Kidney (tissue), 22 donors: ENCODE results near the gene CNTN2. TPM values are rescaled to one million over a fixed set of nuclear protein-coding genes. Genes with fewer than 3 reads are reported as not detected.

Source experiments
- DNase-seq, 5 donors: peaks; one replicate each; pipeline ENCODE4 v3.0.0-alpha.2; 2013 to 2020
- FAIRE-seq: peaks from 2 replicates; lab custom pipeline; 2012; peaks lifted over from hg19 to GRCh38; lab: Jason Lieb, UNC
- H3K27ac ChIP-seq, 2 donors: one replicate each; pipeline ENCODE4 v1.7.0; 2013; ENCODE audit warnings: low read depth in 2 of 2, low read length in 2 of 2, inconsistent platforms in 1 of 2
- H3K27me3 ChIP-seq: one replicate; pipeline ENCODE4 v1.7.1; 2013; ENCODE audit warnings: low read length, inconsistent platforms; ENCODE audit not compliant: control insufficient read depth, insufficient read depth
- H3K36me3 ChIP-seq, 3 donors: one replicate each; pipeline versions ENCODE4 v1.7.0 to v1.7.1; 2013; ENCODE audit warnings: low read length in 3 of 3, control low read depth in 1 of 3, inconsistent platforms in 1 of 3; ENCODE audit not compliant: insufficient read depth in 3 of 3, control insufficient read depth in 2 of 3
- H3K4me1 ChIP-seq, 3 donors: one replicate each; pipeline versions ENCODE4 v1.7.0 to v1.7.1; 2013; ENCODE audit warnings: low read length in 3 of 3, inconsistent platforms in 1 of 3, low read depth in 1 of 3; ENCODE audit not compliant: control insufficient read depth in 2 of 3, insufficient read depth in 2 of 3
- H3K4me3 ChIP-seq, 3 donors: one replicate each; pipeline versions ENCODE4 v1.7.0 to v1.8.1; 2013; ENCODE audit warnings: low read length in 3 of 3, control low read depth in 1 of 3, inconsistent platforms in 1 of 3
- H3K9ac ChIP-seq, 3 donors: one replicate each; pipeline versions ENCODE4 v1.7.0 to v1.7.1; 2013; ENCODE audit warnings: low read length in 3 of 3, control low read depth in 1 of 3, inconsistent platforms in 1 of 3
- H3K9me3 ChIP-seq, 3 donors: one replicate each; pipeline versions ENCODE4 v1.7.0 to v1.7.1; 2013; ENCODE audit warnings: low read length in 3 of 3, control low read depth in 1 of 3, inconsistent platforms in 1 of 3; ENCODE audit not compliant: control insufficient read depth in 2 of 3, insufficient read depth in 1 of 3
- intact Hi-C: fragments of 100-400 bp; cut with DNase I; formaldehyde crosslinking; loops from one replicate; pipeline ENCODE4 v1.11.1; 2022
- long read RNA-seq, 10 donors: library from polyadenylated mRNA in 1 of 10; unstranded in 1 of 10; transcript quantifications; one replicate each; pipeline ENCODE4 v2.0.0 and lab custom pipeline, GENCODE V29; 2021 to 2026
- polyA plus RNA-seq: library from polyadenylated mRNA; stranded (reverse); fragments of 350-450 nt; fragmentation: Illumina TruSeq; extraction: RNeasy Lipid Tissue Mini Kit (QIAGEN cat#74804); gene quantifications from one replicate; pipeline ENCODE4 v1.2.3, GENCODE V29; 2014; ENCODE audit warnings: low read depth, low replicate concordance; ENCODE audit not compliant: insufficient read depth
- total RNA-seq: library from RNA; stranded (reverse); fragmentation: NEBNext Ultra II Directional; extraction: Animal tissue kit (Norgen Biotek cat#: 25700); gene quantifications from one replicate; pipeline ENCODE4 v1.2.1, GENCODE V29; 2021
- TF ChIP-seq, protein P1 (sequence below): IDR thresholded peaks from 3 replicates; pipeline ENCODE4 v1.5.1; 2012; ENCODE audit warnings: mild to moderate bottlenecking, moderate library complexity, borderline replicate concordance; ENCODE audit not compliant: insufficient read depth; ENCODE audit errors: extremely low read depth
- donor health status: control.
- donor health status: control.
- donor health status: control.
- donor health status: control.
- donor health status: control.
- donor health status: DM: yes; HTN: yes; CAD: no.
- donor health status: Normal renal cell carcinoma (clear cell type).

The CNTN2 gene, protein sequence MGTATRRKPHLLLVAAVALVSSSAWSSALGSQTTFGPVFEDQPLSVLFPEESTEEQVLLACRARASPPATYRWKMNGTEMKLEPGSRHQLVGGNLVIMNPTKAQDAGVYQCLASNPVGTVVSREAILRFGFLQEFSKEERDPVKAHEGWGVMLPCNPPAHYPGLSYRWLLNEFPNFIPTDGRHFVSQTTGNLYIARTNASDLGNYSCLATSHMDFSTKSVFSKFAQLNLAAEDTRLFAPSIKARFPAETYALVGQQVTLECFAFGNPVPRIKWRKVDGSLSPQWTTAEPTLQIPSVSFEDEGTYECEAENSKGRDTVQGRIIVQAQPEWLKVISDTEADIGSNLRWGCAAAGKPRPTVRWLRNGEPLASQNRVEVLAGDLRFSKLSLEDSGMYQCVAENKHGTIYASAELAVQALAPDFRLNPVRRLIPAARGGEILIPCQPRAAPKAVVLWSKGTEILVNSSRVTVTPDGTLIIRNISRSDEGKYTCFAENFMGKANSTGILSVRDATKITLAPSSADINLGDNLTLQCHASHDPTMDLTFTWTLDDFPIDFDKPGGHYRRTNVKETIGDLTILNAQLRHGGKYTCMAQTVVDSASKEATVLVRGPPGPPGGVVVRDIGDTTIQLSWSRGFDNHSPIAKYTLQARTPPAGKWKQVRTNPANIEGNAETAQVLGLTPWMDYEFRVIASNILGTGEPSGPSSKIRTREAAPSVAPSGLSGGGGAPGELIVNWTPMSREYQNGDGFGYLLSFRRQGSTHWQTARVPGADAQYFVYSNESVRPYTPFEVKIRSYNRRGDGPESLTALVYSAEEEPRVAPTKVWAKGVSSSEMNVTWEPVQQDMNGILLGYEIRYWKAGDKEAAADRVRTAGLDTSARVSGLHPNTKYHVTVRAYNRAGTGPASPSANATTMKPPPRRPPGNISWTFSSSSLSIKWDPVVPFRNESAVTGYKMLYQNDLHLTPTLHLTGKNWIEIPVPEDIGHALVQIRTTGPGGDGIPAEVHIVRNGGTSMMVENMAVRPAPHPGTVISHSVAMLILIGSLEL
- 0.44 TPM for total RNA-seq
- polyA plus RNA-seq = 0.15 TPM
- long read RNA-seq, donor 1 = 0 reads
- long read RNA-seq, donor 2 = 0 reads
- long read RNA-seq, donor 3 = 0 reads
- long read RNA-seq, donor 4 = 0 reads
- long read RNA-seq, donor 5 = 0 reads
- long read RNA-seq, donor 6 = 0 reads
- long read RNA-seq, donor 7 = 0 reads
- long read RNA-seq, donor 8, partial matches to known transcripts = 0 of 2 reads
- long read RNA-seq, donor 8, other reads (novel, unspliced or antisense) = 0 of 2 reads
- long read RNA-seq, donor 9, partial matches to known transcripts = 0 of 1 reads
- long read RNA-seq, donor 9, other reads (novel, unspliced or antisense) = 0 of 1 reads
- long read RNA-seq, donor 10 = 0 reads

DNA sequence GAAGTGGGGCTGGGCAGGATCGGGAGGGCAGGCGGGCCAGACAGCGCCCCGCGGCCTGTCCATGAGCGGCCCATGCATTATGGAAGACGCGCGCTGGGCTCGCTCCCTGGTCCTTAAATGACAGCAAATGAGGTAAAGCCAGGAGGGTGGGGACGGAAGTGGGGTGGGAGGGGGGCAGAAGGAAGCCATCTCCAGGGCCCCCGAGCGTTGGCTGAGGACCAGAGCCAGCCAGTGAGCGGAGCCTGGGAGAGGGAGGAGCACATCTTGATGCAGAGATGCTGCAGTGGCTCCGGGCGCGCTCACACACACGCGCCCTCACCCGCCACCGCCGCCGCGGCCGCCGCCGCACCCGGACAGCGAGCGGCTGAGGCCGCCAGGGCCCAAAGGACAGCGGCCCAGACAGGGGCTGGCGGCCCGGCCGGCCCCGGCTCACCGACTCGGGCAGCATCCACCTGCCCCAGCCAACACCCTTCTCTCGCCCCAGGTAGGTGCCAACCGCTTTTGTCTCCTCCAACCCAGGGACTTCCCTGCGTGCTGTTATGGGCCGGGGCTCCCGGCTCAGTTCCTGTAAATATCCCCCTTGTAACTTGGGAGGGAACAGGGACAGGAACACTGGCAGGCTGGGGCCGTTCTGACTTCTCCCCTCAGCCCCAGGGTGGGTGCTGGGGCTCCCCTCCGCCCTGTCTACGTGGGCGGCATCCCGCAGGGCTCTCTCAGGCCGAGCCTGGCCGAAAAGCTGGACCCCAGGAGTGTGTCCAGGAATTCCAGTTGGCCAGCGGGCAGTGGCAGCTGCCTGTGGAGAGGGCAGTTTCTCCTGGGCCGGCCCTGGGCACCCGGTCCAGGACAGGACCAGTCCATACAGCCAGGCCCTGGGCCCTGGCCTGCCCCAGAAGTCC is at the start of gene CNTN2:
Gene CNTN2, plus strand, starts transcription at position 302 of the 896 bp plus-strand sequence. CDS start 9,974 bp downstream, outside the sequence.
- FAIRE-seq (no peak), DNase-seq (no peak)
- intact Hi-C loops = no loop called here
- H3K9ac ChIP-seq = no peak within 1 kb of the TSS
- TF ChIP-seq, protein P1, sequence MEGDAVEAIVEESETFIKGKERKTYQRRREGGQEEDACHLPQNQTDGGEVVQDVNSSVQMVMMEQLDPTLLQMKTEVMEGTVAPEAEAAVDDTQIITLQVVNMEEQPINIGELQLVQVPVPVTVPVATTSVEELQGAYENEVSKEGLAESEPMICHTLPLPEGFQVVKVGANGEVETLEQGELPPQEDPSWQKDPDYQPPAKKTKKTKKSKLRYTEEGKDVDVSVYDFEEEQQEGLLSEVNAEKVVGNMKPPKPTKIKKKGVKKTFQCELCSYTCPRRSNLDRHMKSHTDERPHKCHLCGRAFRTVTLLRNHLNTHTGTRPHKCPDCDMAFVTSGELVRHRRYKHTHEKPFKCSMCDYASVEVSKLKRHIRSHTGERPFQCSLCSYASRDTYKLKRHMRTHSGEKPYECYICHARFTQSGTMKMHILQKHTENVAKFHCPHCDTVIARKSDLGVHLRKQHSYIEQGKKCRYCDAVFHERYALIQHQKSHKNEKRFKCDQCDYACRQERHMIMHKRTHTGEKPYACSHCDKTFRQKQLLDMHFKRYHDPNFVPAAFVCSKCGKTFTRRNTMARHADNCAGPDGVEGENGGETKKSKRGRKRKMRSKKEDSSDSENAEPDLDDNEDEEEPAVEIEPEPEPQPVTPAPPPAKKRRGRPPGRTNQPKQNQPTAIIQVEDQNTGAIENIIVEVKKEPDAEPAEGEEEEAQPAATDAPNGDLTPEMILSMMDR = no peak
- no peaks in the 10 kb centered on the region for H3K9me3 ChIP-seq
- H3K4me1 ChIP-seq = peaks cover 0 to 7% (median 5%) of the 10 kb centered on the region in 3 donors
- peaks cover 11% of the 10 kb centered on the region for H3K27me3 ChIP-seq
- no peak within 1 kb of the TSS for H3K27ac ChIP-seq
- H3K4me3 ChIP-seq = no peak within 1 kb of the TSS
- no peaks in the 10 kb centered on the region for H3K36me3 ChIP-seq

DNA sequence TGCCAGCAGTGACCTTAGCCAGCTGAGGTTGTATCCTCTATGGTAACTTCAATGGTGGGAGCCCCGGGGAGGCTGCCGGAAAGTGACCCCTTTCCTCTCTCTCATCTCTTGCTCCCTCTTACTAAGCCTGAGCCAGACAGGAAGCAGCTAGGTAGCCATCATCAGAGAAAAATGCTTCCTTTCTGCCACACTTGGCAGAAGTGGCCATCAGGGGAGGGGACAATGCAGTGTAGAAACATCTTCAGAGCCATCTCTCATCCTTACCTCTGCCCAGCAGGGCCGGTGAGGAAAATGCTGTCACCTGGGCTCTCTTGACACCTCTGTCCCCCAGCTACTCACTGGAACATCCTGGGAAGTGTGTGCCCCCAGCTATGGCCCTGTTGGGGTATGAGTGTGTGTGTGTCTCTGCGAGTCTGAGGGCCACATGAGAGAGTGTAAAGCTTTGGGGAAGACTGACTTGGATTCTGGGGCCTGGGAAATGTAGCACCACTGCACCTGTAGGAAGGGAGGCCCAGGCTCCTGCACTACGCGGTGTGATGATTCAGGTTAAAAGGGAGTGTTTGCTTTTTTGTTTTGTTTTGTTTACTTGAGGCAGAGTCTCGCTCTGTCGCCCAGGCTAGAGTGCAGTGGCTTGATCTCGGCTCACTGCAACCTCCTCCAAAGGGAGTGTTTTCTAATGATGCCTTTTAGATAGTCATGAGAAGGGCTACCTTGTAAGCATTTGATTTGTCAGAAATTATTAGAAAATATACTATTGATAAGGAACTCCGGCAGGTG is 48.7 kb upstream of the CNTN2 start:
- H3K36me3 ChIP-seq = no peaks in the 10 kb centered on the region
- intact Hi-C loops = no loop called here
- FAIRE-seq (no peak), DNase-seq (no peak)
- no peaks in the 10 kb centered on the region for H3K4me1 ChIP-seq
- H3K4me3 ChIP-seq = no peak overlapping the region
- no peaks in the 10 kb centered on the region for H3K9me3 ChIP-seq
- TF ChIP-seq, protein P1 = no peak
- no peak overlapping the region for H3K9ac ChIP-seq
- H3K27me3 ChIP-seq = no peaks in the 10 kb centered on the region
- H3K27ac ChIP-seq = no peak overlapping the region
